Measurements from ENCODE around the gene EDAR.

The EDAR gene

GRCh38 chr2:108967757-108968156 is 21.3 kb downstream of the EDAR start:
- no peak for DNase-seq (ENCODE audit: low spot score)

GRCh38 chr2:108965540-108966289 is 23.3 kb downstream of the EDAR start:
- no peak for DNase-seq (ENCODE audit: low spot score)

GRCh38 chr2:108963057-108963456 is 26.0 kb downstream of the EDAR start:
- no peak for DNase-seq (ENCODE audit: low spot score)

GRCh38 chr2:108961796-108962195 is 27.2 kb downstream of the EDAR start:
- no peak for DNase-seq (ENCODE audit: low spot score)

GRCh38 chr2:108960006-108960405 is 29.0 kb downstream of the EDAR start:
- no peak for DNase-seq (ENCODE audit: low spot score)

GRCh38 chr2:108959401-108959800 is 29.6 kb downstream of the EDAR start:
- DNase-seq (ENCODE audit: low spot score), result no peak

GRCh38 chr2:108958632-108959341 is 30.2 kb downstream of the EDAR start:
- DNase-seq (ENCODE audit: low spot score), result no peak

GRCh38 chr2:108958002-108958401 is 31.0 kb downstream of the EDAR start:
- DNase-seq (ENCODE audit: low spot score), result no peak

GRCh38 chr2:108956375-108956774 is 32.6 kb downstream of the EDAR start:
- no peak for DNase-seq (ENCODE audit: low spot score)

GRCh38 chr2:108950369-108951135 is 38.5 kb downstream of the EDAR start:
- DNase-seq (ENCODE audit: low spot score), result no peak

GRCh38 chr2:108949316-108950239 is 39.4 kb downstream of the EDAR start:
- no peak for DNase-seq (ENCODE audit: low spot score)

- no peak for DNase-seq (ENCODE audit: low spot score)
These were observed 41.6 kb downstream of the EDAR start for GRCh38 chr2:108947271-108947907.

- no peak for DNase-seq (ENCODE audit: low spot score)
These were observed 42.6 kb downstream of the EDAR start for GRCh38 chr2:108946442-108946841.

- DNase-seq (ENCODE audit: low spot score), result no peak
These were observed 43.1 kb downstream of the EDAR start for GRCh38 chr2:108945969-108946368.

- DNase-seq (ENCODE audit: low spot score), result no peak
These were observed 44.3 kb downstream of the EDAR start for GRCh38 chr2:108944601-108945331.

- DNase-seq (ENCODE audit: low spot score), result no peak
These were observed 45.3 kb downstream of the EDAR start for GRCh38 chr2:108943751-108944150.

GRCh38 chr2:108942888-108943287 is 46.1 kb downstream of the EDAR start:
- DNase-seq (ENCODE audit: low spot score), result no peak

- no peak for DNase-seq (ENCODE audit: low spot score)
These were observed 46.7 kb downstream of the EDAR start for GRCh38 chr2:108942231-108942825.

GRCh38 chr2:108941767-108942166 is 47.3 kb downstream of the EDAR start:
- DNase-seq (ENCODE audit: low spot score), result no peak

- no peak for DNase-seq (ENCODE audit: low spot score)
These were observed 47.8 kb downstream of the EDAR start for GRCh38 chr2:108941161-108941665.
